Measurements from ENCODE around the gene RBMS3.
"Not testable (repeated sequence)": the region's sequence is repeated elsewhere in the genome, so short reads cannot be mapped to it uniquely, and the experiment has no call there.

RBMS3 gene

GRCh38 chr3:29808324-29808723, 527.5 kb downstream of the RBMS3 start:
- DNase-seq; in situ Hi-C loops (cut with HindIII; ENCODE audit: low pct_ligation_motif_present, low pct_unique_long_range_greater_than_20kb, low sequenced_read_pairs): not testable (repeated sequence)

GRCh38 chr3:29822071-29822470, 541.2 kb downstream of the RBMS3 start:
- in situ Hi-C loops (cut with HindIII; ENCODE audit: low pct_ligation_motif_present, low pct_unique_long_range_greater_than_20kb, low sequenced_read_pairs) = no loop called here
- DNase-seq = peak; percentile 21

- in situ Hi-C loops (cut with HindIII; ENCODE audit: low pct_ligation_motif_present, low pct_unique_long_range_greater_than_20kb, low sequenced_read_pairs) = no loop called here
- DNase-seq = no peak
These were observed 542.4 kb downstream of the RBMS3 start for GRCh38 chr3:29823233-29823632.

DNA sequence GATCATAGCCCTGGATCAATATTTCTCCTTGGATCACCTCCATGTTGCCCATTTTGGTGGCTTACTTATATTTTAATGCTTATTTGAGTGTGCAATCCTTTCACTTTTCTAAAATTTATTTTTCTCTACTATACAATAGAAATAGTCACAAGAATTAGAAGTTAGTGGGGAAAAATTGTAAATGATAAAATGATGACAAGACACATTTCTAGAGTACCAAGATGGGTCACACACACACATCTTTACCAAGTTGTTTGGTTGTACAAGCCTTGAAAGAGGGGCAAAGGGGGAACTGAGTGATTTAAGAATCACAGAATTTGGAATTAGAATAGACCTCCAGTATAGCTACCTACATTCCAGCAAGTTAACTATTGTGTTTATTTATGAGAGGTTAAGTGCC, 545.8 kb downstream of the RBMS3 start:
- in situ Hi-C loops (cut with HindIII; ENCODE audit: low pct_ligation_motif_present, low pct_unique_long_range_greater_than_20kb, low sequenced_read_pairs) = no loop called here
- no peak for DNase-seq

DNA sequence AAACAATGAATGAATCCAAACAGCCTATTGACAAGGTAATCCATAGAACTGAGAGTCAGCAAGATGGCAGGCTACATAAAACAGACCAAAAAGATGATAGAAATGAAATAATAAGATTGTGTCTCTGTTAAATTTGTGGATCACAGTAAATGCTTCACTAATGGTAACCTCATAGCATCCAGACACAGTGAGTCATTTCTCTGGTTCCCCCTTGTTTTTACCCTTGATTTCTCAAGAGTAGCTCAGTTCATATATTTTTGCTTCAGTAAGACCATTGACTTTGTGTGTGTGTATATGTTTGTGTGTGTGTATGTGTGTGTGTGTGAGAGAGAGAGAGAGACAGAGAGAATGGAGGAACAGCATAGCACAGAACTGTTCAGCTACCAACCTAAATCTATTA, 546.9 kb downstream of the RBMS3 start:
- no peak for DNase-seq
- in situ Hi-C loops (cut with HindIII; ENCODE audit: low pct_ligation_motif_present, low pct_unique_long_range_greater_than_20kb, low sequenced_read_pairs) = no loop called here

DNA sequence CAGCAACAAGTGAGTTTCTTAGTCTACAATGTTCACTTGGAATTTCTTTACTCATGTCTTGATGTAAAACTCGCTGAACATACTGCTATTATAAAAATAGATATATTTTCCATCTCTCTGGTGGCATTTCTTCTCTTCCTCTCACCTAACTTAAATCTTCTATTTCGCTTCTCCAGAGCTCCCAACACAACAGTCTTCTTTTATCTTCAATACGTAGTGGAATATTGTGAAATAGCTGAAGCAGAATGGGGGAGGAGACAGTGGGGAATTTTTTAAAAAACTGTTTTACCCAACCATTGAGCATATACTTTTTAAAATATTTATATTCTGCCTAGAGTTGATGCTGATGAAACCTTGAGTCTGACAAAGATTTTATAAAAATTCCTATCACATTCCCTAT, 548.5 kb downstream of the RBMS3 start:
- in situ Hi-C loops (cut with HindIII; ENCODE audit: low pct_ligation_motif_present, low pct_unique_long_range_greater_than_20kb, low sequenced_read_pairs) = no loop called here
- no peak for DNase-seq

- no peak for DNase-seq
- in situ Hi-C loops (cut with HindIII; ENCODE audit: low pct_ligation_motif_present, low pct_unique_long_range_greater_than_20kb, low sequenced_read_pairs) = no loop called here
These were observed 569.8 kb downstream of the RBMS3 start for GRCh38 chr3:29850641-29851040.

DNA sequence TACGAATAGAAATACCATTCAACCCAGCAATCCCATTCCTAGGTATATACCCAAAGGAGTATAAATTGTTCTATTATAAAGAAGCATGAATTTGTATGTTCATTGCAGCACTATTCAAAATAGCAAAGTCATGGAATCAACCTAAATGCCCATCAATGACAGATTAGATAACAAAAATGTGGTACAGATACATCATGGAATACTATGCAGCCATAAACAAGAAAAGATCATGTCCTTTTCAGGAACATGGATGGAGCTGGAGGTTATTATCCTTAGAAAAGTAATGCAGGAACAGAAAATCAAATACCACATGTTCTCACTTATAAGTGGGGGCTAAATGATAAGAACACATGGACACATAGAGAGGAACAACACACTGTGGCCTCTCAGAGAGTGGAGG, 571.9 kb downstream of the RBMS3 start:
- in situ Hi-C loops (cut with HindIII; ENCODE audit: low pct_ligation_motif_present, low pct_unique_long_range_greater_than_20kb, low sequenced_read_pairs) = no loop called here
- no peak for DNase-seq

DNA sequence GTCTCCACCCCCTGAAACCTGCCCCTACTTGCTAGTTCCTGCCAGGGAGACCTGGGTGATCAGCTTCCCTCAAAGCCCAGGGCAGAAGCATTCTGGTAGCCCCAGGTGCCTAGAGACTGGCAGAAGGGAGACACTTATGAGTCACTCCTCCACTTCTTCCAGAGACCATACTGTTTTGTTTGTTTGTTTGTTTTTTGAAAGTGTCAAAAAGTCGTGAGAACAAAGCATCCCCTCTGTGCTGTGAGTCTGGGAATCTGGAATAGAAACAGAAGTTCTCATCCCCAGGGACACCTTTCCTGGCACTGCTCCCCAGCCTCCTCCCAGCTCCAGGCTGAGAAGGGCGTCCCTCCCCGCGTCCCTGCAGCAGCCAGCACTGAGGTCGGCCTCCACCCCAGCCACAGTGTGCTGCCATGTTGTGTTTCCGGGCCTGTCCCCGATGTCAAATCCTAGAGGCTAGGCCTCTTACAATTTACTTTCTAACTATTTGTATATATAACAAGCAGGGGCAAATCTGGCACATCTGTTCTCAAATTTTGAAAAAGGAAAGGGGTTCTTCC, 573.0 kb downstream of the RBMS3 start:
- in situ Hi-C loops (cut with HindIII; ENCODE audit: low pct_ligation_motif_present, low pct_unique_long_range_greater_than_20kb, low sequenced_read_pairs) = no loop called here
- no peak for DNase-seq

DNA sequence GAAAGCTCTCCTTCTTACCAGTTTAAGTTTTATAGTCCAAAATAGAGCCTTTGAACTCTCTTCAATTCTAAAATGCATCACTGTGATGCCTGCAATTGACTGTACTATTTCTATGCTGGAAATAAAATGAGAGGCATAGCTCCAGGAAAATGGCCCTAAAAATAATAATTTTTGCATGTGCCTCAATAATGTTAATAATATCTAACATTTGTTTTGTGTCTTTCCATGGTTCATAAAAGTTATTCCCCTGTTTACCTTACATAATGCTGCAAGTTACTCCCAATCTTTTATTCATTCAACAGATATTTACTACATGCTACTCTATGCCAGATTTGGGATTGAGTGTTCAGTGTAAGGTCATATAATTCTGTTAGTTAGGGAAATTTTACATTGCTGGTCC, 574.0 kb downstream of the RBMS3 start:
- DNase-seq = no peak
- in situ Hi-C loops (cut with HindIII; ENCODE audit: low pct_ligation_motif_present, low pct_unique_long_range_greater_than_20kb, low sequenced_read_pairs) = no loop called here

DNA sequence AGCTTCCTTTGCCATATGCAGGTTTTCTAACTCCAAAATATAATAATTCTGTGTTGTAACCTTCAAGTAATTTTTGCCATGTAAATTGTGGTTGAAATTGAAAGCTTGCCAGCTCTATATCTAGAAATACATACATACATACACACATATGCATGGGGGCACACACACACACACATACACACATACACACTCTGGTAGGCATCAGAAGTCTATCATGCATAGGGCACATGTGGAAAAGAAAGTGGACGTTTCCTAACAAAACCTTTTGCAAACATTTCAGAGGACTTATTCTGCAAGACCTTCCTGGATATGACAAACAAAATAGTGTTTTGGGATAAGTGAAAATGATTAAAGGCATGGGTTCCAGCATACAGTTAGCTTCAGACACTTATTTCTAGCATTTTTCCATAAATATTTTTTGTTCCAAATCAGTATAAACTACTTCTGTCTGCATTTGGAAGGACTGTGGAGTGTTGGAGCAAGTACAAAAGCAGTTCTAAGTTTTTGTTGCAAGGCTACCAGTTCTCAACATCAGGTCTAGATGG, 578.9 kb downstream of the RBMS3 start:
- no peak for DNase-seq
- in situ Hi-C loops (cut with HindIII; ENCODE audit: low pct_ligation_motif_present, low pct_unique_long_range_greater_than_20kb, low sequenced_read_pairs) = no loop called here

GRCh38 chr3:29864809-29865208, 583.9 kb downstream of the RBMS3 start:
- DNase-seq = no peak
- in situ Hi-C loops (cut with HindIII; ENCODE audit: low pct_ligation_motif_present, low pct_unique_long_range_greater_than_20kb, low sequenced_read_pairs) = no loop called here

DNA sequence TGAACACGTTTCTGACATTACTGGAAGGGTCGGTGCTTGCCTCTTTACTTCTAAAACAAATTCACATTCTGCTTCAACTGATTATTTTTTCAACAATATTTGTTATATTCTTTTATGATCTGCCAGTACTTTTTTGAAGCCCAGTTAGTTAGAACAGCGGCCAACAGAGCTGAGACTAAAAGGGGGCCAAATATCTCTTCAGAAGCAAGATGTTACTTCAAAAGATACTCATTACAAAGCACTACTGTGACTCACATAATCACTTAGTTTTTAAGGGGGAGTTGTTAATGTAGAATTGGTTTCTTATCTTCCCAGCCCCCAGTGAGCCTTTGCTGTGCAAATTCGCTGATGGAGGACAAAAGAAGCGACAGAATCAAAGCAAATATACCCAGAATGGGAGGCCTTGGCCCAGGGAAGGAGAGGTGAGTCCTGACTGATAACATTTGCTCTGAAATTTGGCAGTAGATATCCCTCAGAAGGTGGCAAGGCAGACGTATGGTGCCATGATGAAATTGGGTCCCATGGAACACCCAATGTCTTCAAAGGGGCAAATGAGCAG, 587.8 kb downstream of the RBMS3 start:
- in situ Hi-C loops (cut with HindIII; ENCODE audit: low pct_ligation_motif_present, low pct_unique_long_range_greater_than_20kb, low sequenced_read_pairs) = no loop called here

GRCh38 chr3:29870136-29870535, 589.3 kb downstream of the RBMS3 start:
- no peak for DNase-seq
- in situ Hi-C loops (cut with HindIII; ENCODE audit: low pct_ligation_motif_present, low pct_unique_long_range_greater_than_20kb, low sequenced_read_pairs) = no loop called here

More for the DNA sequence above, 587.8 kb downstream of the RBMS3 start:
- DNase-seq = no peak

DNA sequence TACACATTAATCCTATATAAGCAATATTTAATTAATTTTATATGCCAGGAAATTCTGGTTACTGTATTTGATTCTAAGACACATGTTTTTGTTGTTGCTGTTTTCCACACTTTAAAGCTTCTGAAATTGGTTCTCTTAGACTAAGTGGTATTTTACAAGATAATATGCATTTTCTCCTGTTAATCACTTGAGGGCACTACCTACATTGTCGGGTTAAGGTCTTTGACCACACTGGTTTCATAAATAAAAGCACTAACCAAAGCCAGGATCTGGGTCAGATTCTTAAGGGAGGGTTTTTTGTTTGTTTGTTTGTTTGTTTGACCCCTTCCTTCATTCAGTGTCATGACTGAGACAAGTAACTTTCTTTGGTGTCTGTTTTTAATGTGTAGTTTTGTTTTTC, 590.2 kb downstream of the RBMS3 start:
- DNase-seq = no peak
- in situ Hi-C loops (cut with HindIII; ENCODE audit: low pct_ligation_motif_present, low pct_unique_long_range_greater_than_20kb, low sequenced_read_pairs) = no loop called here

GRCh38 chr3:29880809-29881208, 599.9 kb downstream of the RBMS3 start:
- DNase-seq = no peak
- in situ Hi-C loops (cut with HindIII; ENCODE audit: low pct_ligation_motif_present, low pct_unique_long_range_greater_than_20kb, low sequenced_read_pairs) = no loop called here

DNA sequence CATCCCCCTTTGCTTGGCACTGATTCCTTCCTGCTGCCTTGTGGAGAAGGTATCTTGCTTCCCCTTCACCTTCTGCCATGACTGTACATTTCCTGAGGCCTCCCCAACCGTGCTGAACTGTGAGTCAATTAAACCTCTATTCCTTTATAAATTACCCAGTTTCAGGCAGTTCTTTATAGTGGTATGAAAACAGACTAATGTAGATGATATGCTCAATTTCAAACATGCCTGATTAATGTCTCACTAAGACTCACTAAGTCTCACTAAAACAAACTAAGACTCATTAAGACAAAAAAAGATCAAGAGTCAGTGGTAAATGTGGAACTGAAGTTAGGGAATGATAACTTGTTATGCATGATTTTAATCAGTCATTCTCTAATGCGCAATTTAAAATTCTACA, 606.6 kb downstream of the RBMS3 start:
- in situ Hi-C loops (cut with HindIII; ENCODE audit: low pct_ligation_motif_present, low pct_unique_long_range_greater_than_20kb, low sequenced_read_pairs) = no loop called here
- no peak for DNase-seq

DNA sequence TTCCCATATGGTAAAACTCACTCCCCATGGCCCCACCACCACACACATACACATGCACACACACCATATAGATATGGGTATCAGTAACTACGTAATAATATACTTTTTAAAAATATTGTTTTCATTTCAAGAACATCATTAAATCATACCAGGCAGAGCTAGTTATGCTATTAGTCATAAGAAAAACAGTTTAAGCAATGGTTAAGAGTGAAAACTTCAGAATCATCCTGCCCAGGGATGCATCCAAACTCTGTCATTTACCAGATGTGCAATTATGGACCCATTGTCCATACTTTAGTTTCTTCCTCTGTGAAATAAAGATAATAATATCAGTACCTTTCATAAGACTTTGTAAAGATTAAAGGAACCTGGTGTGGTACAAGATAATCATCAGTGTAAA, 608.3 kb downstream of the RBMS3 start:
- in situ Hi-C loops (cut with HindIII; ENCODE audit: low pct_ligation_motif_present, low pct_unique_long_range_greater_than_20kb, low sequenced_read_pairs) = no loop called here
- DNase-seq = no peak

GRCh38 chr3:29890801-29891200, 609.9 kb downstream of the RBMS3 start:
- in situ Hi-C loops (cut with HindIII; ENCODE audit: low pct_ligation_motif_present, low pct_unique_long_range_greater_than_20kb, low sequenced_read_pairs) = no loop called here
- no peak for DNase-seq

GRCh38 chr3:29892976-29893554, 612.2 kb downstream of the RBMS3 start:
- in situ Hi-C loops (cut with HindIII; ENCODE audit: low pct_ligation_motif_present, low pct_unique_long_range_greater_than_20kb, low sequenced_read_pairs) = no loop called here
- DNase-seq = no peak
